Stimulated activated naive CD4-positive, alpha-beta T cell (primary cell): ENCODE data around the gene CACNB1.
"Not testable (repeated sequence)": the region's sequence is repeated elsewhere in the genome, so short reads cannot be mapped to it uniquely, and the experiment has no call there.

Source experiments
- DNase-seq, 6 experiments: peaks; one replicate each; lab custom pipeline; 2025; lab: John Stamatoyannopoulos, UW

Gene CACNB1

DNA sequence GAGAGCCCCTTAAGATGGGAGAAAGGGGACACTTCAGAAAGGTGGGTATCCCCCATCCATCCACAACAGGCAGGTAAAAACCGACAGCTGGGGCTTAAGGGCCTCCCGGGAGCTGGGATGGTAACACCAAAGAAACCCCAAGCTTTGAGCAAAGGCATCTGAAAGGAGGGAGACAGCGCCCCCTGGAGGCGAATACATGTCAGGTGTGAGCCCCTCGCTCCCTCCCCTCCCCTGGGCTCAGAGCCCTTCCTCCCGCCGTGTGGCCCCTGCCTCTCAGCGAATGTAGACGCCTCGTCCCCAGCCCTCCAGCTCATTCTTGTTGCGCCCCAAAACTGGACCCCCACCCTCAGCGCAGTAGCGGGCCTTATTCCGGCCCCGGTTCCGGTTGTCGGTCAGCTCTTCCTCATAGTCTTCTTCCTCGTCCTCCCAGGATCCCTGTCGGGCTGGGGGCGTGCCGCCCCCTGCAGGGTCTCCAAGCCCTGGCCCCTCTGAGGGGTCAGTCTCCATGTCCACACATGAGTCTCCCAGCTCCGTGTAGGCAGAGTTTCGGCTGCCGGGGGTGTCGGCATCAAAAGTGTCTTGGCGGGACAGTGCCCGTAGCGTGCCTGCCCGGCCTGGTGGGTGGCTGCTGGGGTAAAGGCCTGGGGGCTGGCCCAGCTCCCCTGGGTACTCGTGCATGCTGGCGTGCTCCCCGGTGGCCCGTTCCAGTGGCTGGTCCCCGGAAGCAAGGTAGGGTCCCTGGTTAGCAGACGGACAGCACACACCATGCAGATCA lies 22.4 kb downstream of the CACNB1 start:
- DNase-seq, result peak; percentile 51 to 79 (median 75)

DNA sequence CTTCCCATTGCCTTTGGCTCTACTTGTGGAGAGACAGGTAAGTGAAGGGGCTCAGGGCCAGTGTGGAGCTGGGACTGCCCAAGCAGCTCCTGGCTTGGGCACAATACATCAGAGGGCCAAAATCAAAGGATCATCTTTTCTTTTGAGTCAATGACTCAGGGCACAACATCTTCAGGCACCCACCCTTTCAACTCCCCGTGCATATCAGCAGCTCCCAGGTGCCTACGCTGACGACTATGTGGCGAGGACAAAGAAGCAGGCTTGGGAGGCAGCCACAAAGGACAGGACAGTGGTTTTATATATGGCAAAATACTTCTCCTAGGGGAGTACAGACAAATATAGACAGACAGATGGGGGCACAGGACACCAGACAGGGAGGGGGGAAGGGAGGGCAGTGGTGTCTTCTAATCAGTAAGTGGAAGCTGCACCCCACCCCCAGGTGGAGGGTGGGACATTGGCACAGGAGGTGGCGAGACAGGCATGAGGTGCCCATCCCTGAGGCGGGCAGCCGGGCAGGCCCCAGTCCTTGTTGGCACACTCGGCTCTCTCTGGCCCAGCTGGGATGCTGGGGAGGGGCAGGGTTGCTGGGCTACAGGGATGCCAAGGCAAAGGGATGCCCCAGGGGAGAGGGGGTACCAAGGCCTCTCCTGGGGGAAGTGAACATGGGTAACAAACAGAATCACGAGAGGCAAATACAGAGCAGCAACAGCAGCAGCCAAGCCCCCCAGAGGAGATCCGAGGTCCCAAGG lies 23.8 kb downstream of the CACNB1 start:
- DNase-seq, result no peak

DNA sequence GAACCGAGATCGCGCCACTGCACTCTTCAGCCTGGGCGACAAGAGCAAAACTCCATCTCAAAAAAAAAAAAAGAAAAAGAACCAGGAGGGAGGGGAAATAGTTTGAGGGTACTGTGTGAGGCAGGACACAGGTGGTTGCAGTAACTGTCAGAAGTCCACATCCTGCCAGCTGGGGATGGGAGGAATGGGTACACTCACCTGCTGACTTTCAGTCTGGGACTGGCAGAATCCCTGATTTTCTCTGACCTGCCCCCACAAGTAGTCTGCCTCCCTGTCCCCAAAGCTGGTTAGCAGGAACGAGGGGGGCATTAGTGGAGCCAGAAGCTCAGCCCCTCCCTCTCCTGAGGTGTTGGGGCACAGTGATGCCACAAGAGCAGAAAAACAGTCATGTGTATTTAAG lies 24.4 kb downstream of the CACNB1 start:
- DNase-seq, result no peak

DNA sequence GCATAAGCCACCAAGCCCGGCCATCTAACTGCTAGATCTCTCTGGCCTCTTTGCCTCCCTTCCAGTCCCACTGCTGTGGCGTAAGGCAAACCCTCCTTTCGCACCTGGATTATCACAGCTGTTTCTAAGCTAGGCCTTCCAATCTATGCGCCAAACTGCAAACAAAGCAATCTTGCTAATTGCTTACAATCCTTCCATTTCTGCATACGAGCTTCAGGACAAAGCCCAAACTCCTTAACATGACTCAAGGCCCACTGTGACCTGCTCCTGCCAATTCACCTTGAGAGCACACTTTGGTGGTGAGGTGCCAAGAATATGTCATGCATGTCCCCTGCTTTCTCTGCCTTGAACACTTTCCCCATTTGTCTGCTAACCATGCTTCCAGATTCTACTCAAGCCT lies 25.5 kb downstream of the CACNB1 start:
- no peak for DNase-seq

DNA sequence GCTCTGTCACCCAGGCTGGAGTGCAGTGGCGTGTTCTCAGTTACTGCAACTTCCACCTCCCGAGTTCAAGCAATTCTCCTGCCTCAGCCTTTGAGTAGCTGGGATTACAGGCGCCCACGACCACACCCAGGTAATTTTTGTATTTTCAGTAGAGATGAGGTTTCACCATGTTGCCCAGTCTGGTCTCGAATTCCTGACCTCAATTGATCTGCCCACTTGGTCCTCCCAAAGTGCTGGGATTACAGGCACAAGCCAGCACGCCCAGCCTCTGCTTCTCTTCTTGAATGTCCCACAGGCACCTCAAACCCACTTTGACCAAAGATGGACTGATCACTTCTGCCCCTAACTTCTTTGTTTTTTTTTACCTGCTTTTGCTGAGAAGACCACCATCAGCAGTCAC lies 26.9 kb downstream of the CACNB1 start:
- no peak for DNase-seq

DNA sequence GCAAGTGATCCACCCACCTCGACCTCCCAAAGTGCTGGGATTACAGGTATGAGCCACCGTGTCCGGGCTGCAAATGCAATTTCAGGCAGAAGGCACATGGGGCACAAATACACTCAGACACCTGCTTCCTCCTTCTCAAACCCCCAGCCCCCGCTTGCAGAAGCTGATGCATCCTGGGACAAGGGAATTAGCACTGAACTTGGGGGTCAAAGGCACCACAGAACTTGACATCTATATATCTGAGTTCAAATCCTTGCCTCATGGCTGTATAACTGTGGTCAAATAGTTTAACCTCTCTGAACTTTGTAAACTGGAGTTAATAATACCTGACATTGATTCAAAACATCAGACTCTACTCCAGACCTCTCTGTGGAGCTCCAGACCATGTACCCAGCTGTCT lies 27.4 kb downstream of the CACNB1 start:
- no peak for DNase-seq

DNA sequence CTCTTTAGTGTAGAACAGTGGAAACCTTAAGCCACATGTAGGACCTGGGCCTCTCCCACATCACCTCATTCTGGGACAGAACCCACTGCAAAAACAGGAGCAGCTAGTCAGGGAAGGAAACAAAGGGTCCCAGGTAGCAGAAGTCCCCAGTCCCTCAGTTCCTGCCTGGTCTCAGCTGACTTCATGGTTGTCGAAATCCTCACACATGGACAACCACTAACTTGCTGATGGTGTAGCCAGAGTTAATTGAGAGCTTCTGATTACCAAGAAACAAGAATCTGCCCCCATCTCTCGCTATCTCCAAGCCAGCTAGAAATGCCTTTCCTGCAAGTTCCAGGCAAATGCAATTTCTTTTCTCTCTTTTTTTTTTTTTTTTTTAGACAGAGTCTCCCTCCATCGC lies 28.0 kb downstream of the CACNB1 start:
- no peak for DNase-seq

DNA sequence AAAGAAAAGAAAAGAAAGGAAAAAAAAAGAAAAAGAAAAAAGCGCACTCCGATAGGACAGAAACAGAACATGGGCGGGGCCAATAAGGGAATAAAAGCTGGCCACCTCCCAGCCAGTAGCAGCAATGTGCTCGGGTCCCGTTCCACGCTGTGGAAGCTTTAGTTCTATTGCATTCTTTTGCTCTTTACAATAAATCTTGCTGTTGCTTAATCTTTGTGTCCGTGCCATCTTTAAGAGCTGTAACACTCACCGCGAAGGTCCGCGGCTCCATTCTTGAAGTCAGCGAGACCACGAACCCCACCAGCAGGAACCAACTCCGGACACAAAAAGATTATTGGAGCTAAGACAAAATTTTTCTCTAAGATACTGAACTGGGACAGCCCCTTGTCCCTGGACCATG lies 28.4 kb downstream of the CACNB1 start:
- DNase-seq, result no peak

DNA sequence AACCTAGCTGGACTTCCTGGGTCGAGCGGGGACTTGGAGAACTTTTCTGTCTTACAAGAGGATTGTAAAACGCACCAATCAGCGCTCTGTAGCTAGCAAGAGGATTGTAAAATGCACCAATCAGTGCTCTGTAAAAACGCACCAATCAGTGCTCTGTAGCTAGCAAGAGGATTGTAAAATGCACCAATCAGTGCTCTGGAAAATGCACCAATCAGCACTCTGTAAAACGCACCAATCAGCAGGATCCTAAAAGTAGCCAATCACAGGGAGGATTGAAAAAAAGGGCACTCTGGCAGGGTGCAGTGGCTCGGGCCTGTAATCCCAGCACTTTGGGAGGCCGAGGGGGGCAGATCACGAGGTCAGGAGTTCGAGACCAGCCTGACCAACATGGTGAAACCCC lies 29.0 kb downstream of the CACNB1 start:
- not testable (repeated sequence) for DNase-seq

DNA sequence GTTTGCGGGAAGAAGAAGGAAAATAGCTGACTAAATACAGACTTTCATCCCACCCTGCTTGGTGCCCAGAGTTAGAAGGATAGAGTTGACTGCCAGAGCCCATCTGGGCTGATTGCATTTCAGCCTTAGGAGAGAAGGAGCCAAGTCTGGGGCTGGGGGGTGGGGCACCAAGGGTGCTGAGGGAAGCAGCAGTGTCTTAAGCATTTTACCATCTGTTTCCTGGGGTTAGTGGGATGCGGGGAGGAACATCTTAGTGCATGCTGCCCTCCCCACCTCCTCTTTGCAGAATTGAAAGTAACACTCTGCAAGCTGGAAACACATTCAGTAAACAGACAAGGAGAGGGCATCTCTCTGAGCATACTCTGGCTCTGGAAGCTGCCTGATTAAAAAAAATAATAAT lies 30.0 kb downstream of the CACNB1 start:
- DNase-seq, result no peak

DNA sequence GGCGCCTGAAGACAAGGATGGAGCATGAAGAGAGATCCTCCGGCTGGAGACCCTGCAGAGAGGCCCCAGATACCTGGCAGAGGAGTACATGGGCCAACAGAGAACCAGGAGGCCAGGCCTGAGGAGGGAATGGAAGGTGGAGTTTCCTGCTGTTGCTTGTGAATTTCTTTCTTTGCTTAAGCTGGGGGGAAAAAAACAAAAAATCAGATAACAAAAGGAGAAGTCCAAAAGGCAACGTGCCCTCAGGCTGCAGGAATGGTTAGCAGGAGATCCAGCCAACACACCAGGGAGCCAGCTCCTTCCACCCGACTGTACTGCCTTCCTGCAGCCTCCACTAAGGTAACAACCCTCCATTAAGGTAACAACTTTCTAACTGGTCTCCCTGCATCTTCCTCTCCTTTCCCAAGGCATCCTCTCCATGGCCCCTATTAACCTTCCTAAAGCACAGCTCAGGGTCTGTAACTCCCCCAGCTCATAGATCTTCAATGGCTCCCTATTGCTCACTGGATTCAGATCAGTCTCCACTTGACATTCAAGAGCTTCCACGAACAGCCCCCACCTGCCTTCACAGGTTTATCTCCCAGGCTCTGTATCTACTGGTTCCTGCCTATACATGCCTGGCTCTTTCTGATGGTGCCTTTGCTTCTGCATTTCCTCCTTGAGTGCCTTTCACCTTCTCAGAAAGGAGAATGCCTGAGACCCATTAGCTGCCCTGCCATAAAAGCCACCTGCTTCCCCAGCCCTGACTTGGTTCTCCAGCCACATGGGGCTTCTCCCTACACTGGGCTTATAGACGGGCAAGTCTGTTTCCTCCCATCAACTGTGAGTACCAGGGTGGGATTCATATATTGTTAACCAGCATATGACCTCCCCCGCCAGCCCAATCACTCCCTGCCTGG lies 30.8 kb downstream of the CACNB1 start:
- DNase-seq, result no peak

DNA sequence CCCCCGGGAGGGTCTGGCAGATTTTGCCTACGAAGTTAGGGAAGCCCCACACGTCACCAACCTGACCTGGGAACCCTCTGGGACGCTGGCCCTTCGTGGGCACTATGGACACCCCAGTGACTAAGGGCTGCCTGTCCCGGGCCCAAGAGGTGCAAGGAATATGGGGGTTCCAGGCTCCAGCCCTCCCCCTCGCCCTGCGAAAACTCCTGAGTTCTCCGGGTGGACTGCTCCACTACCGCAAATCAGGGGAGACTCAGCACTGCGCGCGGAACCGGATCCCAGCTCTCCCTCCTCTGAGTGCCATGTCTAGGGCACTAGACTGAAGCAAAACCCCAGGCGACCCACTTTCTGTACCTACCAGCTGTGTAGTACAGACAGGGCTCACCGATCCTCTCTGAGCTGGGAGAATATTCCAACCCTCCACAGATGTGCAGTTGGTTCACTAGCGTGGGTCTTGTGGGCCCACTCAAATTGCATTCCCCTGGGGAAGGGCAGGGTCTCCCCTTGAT lies 31.6 kb downstream of the CACNB1 start, which contains the start of gene ARL5C:
Gene ARL5C (minus strand): TSS at position 321 of the 509 bp plus-strand sequence. CDS start 401 bp downstream, outside the sequence.
- DNase-seq, result no peak

DNA sequence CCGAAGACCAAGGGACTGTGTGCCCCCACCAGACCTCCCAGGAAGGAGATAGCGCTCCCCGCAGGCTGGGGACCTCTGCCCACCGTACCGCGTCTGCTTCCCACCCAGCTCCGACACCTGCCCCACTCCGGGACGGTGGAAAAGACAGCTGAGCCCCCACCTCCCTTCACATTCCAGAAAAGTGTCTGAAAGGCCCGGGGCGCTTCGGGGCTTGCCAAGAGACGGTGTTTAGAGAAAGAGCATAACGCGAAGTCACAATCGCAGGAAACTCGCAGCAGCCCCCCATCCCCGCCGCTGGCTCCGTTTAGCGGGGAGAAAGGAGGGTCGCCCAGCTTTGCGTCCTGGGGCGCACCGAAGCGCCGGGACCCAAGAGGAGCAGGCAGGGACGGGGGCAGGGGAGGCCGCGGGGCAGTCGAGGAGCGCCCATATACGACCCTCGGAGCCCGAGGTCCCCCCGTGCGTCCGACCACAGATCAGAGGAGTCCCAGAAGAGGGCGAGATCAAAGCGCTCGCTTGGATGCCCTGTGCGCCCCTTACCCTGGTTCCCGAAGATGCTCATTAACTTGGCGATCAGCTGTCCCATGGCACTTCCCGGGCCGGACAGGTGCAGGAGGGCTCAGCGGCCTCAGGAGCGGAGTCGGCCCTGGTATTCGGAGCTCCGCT lies 32.2 kb downstream of the CACNB1 start:
- DNase-seq, result peak in 1 of 6 experiments; percentile 52

DNA sequence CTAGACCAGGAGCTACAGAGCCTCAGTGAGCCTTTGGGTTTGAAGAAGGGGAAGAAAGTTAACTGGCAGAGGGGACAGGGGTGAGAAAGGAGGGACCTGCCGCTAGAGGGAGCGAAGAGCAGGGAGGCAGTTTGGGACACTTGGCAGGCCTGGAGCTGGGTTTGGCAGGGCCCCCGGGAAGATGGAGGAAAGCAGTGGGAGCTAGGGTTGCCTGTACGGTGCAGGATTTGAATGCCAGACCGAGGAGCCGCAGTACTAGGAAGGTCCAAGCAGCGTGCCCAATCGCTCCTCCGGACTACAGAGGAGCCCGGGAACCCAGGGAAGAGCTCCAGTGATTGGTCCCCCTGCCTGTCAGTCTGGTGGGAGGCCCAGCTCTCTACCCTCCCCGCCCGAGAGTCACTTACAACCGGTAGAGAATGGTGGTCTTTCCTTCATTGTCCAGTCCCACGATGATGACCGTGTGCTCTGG lies 32.8 kb downstream of the CACNB1 start:
- DNase-seq, result peak; percentile 56 to 86 (median 65)

DNA sequence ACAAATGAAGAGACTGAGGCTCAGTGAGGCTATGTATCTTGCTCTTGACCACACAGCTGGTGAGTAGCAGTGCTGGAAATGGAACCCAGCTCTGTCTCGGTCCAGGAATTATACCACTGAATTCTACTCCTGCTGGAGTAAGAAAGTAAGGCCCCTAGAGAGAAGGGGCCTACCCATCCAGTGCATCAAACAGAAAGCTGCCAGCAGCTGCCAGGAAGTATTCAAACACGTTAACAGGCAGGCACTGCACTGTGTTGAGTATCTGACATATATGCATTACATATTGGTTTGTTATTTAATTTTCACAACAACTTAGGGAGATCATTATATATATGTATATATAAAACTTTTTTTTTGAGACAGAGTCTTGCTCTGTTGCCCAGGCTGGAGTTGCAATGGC lies 35.5 kb downstream of the CACNB1 start:
- no peak for DNase-seq

DNA sequence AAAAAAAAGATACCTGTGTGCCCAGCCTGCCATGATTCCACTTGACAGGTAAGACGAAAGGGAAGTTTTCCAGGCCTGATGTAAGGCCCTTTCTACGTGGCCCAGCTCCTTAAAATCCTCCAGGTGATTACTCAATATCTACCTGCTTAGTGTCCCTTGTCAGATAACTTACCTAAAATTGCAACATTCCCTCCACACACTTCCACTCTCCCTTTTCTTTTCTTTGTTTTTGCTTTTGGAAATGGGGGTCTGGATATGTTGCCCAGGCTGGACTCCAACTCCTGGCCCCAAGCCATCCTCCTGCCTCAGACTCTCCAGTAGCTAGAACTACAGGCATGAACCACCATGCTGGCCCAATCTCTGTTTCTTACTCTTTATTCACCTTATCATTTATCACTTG lies 38.8 kb downstream of the CACNB1 start:
- no peak for DNase-seq

DNA sequence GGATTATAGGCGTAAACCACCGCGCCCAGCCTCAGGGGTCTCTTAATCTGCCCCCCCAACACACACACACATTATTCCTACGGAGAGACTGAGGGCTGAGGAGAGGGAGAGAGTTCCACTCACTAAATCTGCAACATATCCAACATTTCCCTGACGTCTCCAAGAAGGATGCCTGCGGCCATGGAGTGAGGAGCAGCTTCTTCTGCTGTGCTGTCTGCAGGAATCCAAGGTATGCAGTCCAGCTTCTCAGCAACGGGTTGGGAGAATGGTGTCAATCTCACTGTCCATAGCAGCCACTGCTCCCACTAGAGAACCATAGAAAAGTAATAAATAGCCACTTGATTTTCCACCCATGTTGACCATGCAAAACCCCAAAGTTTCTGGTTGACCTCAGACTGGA lies 41.0 kb downstream of the CACNB1 start:
- DNase-seq, result no peak

DNA sequence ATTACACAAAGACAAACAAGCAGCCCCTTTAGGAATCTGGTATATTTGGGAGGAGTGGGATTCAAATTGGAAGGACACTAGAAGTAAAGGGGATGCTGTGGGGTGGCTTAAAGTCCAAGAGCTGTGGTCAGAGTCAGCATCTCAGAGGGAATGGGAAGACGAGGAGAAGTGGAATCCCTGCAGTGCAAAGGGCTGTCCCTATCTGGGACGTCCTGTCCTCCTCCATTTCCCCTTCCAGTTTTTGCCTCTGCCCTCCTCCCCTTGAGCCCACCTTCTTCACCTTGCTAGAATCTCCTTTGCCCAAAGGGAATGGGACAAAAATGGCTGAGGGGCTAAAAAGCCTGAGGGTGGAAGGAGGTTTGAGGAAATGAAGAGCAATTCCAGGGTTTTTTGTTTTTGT lies 41.8 kb downstream of the CACNB1 start:
- no peak for DNase-seq

DNA sequence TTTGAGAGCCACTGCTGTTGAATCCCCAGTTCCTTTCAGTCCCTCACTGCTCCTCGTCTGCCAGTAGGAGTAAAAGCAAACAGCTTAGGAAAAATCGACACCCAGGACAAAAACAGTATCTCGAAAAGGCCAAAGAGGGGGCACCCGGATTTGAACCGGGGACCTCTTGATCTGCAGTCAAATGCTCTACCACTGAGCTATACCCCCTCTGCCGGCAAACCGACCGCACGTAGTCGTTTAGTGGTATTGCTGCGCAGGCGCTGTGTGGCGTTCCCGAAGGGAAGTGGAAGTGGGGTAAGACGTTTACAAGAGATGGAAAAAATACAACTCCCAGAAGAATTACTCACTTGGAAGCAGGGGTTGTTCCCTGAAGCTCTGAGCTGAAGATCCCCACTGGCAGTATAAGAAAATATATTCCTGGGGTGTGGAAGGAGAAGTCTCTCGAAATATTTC lies 43.8 kb downstream of the CACNB1 start:
- peak; percentile 84 to 93 (median 89) for DNase-seq

DNA sequence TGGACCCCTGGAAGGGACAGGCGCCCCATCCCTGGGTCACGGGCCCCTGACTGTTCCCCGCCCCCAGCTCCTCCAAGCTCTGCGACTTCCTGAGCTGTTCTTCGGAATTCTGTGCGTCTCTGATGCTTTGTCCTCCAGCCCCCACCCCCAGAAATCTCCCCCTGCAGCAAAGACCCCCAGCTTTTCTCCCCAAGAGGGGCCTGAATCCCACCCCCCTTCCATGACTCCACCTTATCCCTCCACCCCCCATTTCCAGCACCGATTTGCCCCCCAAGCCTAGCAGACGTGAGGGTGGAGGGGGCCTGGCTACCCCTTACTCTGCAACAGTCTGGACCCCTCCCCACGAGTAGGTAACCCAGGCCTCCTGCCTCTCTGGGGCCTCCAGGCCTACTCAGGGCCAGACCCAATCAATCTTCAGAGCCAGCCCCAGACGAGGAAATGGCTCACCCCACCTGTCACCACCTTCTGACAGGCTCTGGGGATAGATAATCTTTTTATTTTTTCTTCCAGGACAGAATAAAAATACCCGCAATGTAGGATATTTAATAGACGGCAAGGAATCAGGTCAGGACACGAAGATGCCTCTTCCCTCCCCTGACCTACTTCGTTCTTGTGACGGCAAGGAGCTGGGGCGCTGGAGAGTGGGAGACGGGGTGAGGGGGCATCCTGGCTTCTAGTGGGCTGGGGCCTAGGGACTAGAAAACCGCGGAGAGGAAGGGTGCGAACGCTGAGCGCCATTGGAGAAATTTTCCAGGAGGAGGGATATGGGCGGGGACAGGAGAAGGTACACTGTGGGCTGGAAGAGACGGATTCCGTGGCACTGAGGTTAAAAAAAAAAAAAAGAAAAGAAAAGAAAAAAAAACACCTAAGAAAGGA lies 45.3 kb downstream of the CACNB1 start:
- DNase-seq, result peak; percentile 12 to 74 (median 42)
